Fibroblast of peridontal ligament (primary cell): ENCODE measurements around the gene CD47.
A peak's percentile ranks its signal among the peaks of the same experiment; 100 is the strongest.

Source experiments
- DNase-seq: peaks from one replicate; pipeline ENCODE4 v3.0.0-alpha.2; 2010; ENCODE audit errors: extremely low read depth

CD47 gene

DNA sequence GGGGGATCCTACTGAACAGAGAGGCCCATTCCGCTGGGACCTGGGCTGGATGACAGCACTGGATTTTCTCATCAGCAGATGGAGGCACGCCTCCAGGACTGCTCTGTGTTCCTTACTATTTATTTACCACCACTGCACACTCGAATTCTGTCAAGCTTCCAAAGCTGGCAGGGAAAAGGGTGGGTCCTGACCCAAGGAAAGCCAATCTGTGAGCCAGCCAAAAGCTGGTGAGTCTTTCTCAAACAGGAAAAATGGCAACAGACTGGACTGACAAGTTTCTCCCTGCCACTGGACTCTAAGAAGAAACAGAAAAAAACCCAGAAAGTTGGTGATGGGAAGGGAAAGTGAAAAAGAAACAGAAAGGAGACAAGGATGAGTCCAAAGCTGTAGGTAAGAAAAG lies 37.8 kb downstream of the CD47 start:
- DNase-seq: no peak

- DNase-seq: no peak
These were observed 39.8 kb downstream of the CD47 start for GRCh38 chr3:108051005-108051404.

DNA sequence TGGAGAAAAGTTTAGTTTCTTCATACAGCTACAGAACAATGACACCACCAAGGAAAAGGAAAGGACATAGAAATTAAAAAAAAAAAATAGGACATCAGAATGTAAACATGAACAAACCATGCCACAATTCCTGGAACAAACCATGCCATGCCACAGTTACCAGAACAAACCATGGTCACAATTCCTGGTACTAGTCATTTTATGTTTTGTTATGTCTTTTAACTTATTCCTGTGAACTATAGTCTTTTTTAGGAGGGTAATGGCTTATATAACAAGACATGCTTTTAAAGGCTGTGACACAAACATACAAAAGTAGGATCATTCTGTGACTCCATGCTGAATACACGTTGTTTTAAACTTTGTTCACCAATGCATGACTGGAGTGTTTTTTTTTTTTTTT lies 42.8 kb downstream of the CD47 start:
- no peak for DNase-seq

DNA sequence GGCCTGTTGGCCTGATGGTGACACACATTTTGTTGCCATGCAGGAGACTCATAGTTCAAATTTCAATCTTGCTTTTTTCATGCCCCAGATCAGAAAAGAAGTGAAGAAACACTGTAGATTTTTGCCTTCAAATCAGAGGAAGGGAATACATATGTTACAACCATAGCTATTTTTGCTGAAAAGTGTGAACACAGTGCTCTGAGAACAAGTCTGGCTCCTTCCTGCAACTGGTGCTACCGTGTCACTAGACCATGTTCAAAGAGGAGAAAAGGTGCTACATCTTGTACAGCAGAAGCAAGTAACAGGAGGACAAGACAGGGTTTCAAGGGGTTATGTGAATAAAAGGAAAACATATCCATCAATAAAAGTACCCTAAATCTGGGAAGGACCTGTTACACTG lies 44.6 kb downstream of the CD47 start:
- no peak for DNase-seq

- no peak for DNase-seq
These were observed 46.1 kb downstream of the CD47 start for GRCh38 chr3:108044699-108045098.

DNA sequence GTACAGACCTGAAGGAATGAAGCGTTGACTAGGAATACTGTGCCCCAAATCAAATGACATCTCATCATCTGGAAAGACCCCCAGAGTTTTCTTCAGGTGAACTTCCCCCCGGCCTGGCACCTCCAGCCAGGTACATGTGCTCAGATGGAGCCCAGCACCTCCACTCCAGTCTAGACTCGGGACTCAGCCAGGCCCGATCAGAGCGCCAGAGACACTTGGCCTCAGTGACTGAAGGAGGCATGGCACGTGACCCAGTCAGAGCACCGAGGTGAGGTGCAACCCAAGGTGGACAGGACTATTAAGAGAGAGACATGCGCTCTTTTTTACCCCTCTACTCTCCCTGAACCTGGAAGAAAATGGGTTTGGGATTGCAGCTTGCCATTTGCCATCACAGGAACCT lies 48.5 kb downstream of the CD47 start:
- DNase-seq: no peak

GRCh38 chr3:108041253-108041652 lies 49.6 kb downstream of the CD47 start:
- DNase-seq: no peak

- no peak for DNase-seq
These were observed 53.1 kb downstream of the CD47 start for GRCh38 chr3:108037770-108038169.

- peak; percentile 71 for DNase-seq
These were observed 53.7 kb downstream of the CD47 start for GRCh38 chr3:108036984-108037741.

GRCh38 chr3:108036401-108036800 lies 54.4 kb downstream of the CD47 start:
- DNase-seq: peak; percentile 46

DNA sequence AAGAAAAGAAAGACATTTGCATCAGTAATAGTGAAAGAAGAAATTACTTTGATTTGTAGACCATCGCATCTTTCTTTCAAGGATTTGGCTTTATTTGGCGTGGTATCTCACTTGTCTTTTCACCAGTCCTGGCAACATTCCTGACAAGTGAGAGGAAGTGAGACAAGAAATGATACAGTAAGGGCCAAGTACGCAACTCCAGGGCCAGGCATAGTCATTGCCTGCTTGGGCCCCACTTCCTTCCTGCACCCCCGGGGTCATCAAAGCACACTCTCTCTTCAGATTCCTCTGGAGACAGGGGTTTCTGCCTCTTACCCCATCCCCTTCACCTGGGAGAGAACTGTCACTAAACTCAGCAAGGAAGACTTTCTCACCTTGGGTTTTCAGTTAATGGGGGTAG lies 55.1 kb downstream of the CD47 start:
- DNase-seq: no peak

GRCh38 chr3:108031895-108032294 lies 58.9 kb downstream of the CD47 start:
- no peak for DNase-seq

GRCh38 chr3:108030960-108031359 lies 59.9 kb downstream of the CD47 start:
- no peak for DNase-seq

- no peak for DNase-seq
These were observed 61.4 kb downstream of the CD47 start for GRCh38 chr3:108029466-108029865.

GRCh38 chr3:108028896-108029295 lies 61.9 kb downstream of the CD47 start:
- no peak for DNase-seq

- no peak for DNase-seq
These were observed 65.7 kb downstream of the CD47 start for GRCh38 chr3:108025177-108025576.

DNA sequence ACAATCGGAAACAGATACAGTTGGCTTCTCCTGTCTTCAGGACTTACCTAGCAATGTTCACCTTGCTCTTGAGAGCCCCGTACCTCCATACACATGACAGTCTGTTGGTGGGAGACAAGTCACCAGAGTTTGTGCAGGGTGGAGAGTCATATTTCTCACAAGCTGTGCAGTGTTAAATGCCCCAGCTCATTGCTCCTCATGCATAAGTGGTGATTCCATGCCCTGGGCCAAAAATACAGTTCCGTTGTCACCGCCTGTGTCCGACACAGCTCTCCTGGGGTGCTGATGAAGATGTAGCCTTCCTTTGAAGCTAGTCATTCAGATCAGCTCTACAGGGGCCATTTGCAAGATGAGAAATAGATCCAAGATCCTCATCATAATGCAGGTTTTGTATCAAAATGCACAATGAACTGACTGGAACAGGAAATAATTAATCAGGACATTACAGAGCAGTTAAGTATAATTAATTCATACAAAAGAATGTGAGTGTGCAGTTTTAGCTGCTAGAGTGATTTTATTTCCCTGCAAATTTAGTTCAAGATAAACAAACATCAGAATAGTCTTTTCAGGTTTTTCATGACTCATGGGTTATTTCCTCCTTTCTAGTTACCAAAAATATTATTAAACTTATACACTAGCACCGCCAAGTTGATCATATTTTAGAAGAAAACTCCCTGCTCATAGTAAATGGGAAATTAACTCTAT lies 66.5 kb downstream of the CD47 start:
- DNase-seq: no peak

DNA sequence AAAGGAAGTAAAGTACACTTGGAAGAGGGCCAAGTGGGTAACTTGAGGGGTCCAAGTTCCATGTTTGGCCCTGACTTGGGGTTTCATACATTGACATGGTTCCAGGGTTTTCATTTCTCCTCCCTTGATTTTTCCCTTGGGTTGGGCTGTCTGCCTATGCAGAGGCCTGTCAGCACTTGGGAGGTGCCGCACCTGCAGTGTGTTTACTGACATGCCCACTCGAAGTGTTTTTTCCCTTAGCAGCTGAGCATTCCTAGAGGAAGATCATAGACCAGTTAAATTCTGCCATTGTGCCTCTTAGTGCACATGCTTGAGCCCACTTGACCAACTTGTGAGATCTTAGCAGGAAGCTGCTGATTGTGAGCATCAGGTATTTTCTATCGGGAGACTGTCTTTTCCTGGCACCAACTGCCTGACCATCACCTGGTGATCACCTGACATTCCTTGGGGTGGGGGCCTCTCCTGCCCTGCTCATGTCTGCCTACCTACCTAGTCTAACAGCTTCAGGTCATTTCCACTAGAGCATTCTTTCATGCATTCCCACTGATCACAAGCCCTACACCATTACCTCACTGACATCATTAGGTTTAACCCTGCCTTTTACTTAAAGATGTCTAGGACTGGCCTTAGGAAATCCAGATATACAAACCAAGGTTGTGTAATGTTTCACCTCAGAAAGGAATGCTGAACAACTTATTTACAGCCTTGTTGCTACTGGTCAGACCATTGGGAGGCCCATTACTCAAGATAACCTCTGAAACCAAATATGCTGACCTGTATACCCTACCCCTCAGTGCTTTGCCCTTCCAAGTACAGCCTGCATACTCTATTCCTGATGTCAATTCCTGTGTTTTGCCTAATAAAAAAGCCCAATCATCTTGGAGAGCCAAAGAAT lies 68.3 kb downstream of the CD47 start:
- no peak for DNase-seq

- DNase-seq: no peak
These were observed 69.3 kb downstream of the CD47 start for GRCh38 chr3:108021533-108021932.

GRCh38 chr3:108021131-108021530 lies 69.7 kb downstream of the CD47 start:
- no peak for DNase-seq

DNA sequence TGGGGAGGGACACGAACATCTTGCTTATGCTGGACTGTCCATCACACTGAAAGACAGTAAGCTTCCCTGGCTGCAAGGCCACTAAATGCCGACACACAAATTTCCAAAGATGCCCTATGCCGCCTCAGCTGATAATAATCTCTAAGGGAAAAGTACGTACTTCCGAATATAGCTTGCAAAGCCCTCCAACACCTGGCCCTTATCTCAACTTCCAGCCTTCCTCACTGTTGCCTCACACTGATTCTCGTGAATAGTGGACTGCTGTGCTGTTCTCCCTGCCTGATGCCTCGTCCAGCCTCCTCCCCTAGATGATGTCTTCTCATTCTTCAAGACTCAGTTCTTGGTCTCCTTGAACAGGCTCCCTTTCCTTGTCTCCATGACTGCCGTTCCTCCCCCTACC lies 72.3 kb downstream of the CD47 start:
- no peak for DNase-seq

- no peak for DNase-seq
These were observed 73.2 kb downstream of the CD47 start for GRCh38 chr3:108017587-108017986.

DNA sequence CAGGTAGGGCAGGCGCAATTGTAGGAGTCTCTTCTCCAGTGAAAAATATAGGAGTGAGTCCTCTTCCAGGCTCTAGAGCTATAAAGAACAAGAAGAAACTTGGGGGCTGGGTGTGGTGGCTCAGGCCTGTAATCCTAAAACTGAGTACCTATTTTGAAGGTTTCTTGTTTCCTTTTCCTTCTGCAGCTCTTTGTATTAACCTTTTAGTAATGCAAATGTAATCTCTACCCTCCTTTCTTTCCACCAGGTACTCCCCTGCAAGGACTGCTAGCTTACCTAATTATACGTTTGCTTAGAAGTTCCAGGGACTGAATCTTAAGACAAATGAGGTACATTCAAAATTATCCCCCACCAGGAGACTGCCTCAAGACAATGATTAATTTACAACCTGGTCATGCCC lies 75.9 kb downstream of the CD47 start:
- no peak for DNase-seq
